ENCODE results near the gene C11orf86. TPM values are rescaled to one million over a fixed set of nuclear protein-coding genes. Genes with fewer than 3 reads are reported as not detected.

C11orf86 gene
- total RNA-seq, 1 experiment from 2014 or later = 0.68 TPM

DNA sequence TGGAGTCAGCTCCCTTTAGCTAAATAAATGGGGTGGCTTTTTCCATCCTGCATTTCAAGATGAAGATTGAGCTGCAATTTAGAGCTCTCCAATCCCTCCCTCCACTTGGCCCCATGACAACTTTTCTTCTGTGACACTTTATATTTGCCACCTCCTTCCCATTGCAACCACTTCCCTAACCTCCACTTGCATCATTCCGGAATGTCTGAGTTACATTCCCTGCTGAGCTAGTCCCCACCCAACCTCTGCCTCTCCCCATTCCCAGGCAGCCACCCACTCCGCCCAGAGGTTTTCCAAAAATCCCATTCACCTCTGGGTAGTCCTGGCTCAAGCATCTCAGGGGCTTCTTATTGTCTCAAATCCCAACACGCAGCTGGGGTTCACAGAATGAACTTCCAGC is 41.6 kb upstream of the C11orf86 start:
- no peak for DNase-seq (ENCODE audit: low spot score)
- Mint-ChIP-seq H3K4me1 (peaks cover 3% of the 10 kb centered on the region; the same call in 1 of the 2 replicates), H3K27ac (no peak overlapping the region), H3K36me3 (no peaks in the 10 kb centered on the region), H3K4me3 (no peak overlapping the region), H3K27me3 (ENCODE audit: low read depth) (no peaks in the 10 kb centered on the region), H3K9me3 (no peaks in the 10 kb centered on the region)
- POLR2A ChIA-PET = no interaction called here
- CTCF ChIA-PET = interaction anchor here (0.6 to 1.6 kb wide), 3 partner anchors 25 to 467 kb away, joined by 3 to 5 read pairs (median 4); partner anchors contain the start of gene PC
- TF ChIP-seq FOXP1 (CRISPR knock-in tag; IDR thresholded peaks at IDR 0.05; ENCODE audit: borderline replicate concordance) (no peak), HMGA2 (CRISPR knock-in tag; IDR thresholded peaks at IDR 0.05) (no peak), SMAD3 (CRISPR knock-in tag; IDR thresholded peaks at IDR 0.05; ENCODE audit: borderline replicate concordance) (no peak), TEAD4 (CRISPR knock-in tag; IDR thresholded peaks at IDR 0.05) (no peak), NR2C2 (CRISPR knock-in tag; IDR thresholded peaks at IDR 0.05) (no peak), OVOL2 (CRISPR knock-in tag; IDR thresholded peaks at IDR 0.05; ENCODE audit: borderline replicate concordance) (no peak), ZBTB21 (CRISPR knock-in tag; IDR thresholded peaks at IDR 0.05; ENCODE audit: borderline replicate concordance) (no peak)
- TF ChIP-seq, protein P1, sequence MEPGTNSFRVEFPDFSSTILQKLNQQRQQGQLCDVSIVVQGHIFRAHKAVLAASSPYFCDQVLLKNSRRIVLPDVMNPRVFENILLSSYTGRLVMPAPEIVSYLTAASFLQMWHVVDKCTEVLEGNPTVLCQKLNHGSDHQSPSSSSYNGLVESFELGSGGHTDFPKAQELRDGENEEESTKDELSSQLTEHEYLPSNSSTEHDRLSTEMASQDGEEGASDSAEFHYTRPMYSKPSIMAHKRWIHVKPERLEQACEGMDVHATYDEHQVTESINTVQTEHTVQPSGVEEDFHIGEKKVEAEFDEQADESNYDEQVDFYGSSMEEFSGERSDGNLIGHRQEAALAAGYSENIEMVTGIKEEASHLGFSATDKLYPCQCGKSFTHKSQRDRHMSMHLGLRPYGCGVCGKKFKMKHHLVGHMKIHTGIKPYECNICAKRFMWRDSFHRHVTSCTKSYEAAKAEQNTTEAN (CRISPR knock-in tag; IDR thresholded peaks at IDR 0.05) = no peak
- TF ChIP-seq, protein P2, sequence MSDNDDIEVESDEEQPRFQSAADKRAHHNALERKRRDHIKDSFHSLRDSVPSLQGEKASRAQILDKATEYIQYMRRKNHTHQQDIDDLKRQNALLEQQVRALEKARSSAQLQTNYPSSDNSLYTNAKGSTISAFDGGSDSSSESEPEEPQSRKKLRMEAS (CRISPR knock-in tag; IDR thresholded peaks at IDR 0.05) = no peak
- TF ChIP-seq, protein P3, sequence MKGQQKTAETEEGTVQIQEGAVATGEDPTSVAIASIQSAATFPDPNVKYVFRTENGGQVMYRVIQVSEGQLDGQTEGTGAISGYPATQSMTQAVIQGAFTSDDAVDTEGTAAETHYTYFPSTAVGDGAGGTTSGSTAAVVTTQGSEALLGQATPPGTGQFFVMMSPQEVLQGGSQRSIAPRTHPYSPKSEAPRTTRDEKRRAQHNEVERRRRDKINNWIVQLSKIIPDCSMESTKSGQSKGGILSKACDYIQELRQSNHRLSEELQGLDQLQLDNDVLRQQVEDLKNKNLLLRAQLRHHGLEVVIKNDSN (CRISPR knock-in tag; IDR thresholded peaks at IDR 0.05) = no peak
- TF ChIP-seq, protein P4, sequence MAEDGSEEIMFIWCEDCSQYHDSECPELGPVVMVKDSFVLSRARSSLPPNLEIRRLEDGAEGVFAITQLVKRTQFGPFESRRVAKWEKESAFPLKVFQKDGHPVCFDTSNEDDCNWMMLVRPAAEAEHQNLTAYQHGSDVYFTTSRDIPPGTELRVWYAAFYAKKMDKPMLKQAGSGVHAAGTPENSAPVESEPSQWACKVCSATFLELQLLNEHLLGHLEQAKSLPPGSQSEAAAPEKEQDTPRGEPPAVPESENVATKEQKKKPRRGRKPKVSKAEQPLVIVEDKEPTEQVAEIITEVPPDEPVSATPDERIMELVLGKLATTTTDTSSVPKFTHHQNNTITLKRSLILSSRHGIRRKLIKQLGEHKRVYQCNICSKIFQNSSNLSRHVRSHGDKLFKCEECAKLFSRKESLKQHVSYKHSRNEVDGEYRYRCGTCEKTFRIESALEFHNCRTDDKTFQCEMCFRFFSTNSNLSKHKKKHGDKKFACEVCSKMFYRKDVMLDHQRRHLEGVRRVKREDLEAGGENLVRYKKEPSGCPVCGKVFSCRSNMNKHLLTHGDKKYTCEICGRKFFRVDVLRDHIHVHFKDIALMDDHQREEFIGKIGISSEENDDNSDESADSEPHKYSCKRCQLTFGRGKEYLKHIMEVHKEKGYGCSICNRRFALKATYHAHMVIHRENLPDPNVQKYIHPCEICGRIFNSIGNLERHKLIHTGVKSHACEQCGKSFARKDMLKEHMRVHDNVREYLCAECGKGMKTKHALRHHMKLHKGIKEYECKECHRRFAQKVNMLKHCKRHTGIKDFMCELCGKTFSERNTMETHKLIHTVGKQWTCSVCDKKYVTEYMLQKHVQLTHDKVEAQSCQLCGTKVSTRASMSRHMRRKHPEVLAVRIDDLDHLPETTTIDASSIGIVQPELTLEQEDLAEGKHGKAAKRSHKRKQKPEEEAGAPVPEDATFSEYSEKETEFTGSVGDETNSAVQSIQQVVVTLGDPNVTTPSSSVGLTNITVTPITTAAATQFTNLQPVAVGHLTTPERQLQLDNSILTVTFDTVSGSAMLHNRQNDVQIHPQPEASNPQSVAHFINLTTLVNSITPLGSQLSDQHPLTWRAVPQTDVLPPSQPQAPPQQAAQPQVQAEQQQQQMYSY (CRISPR knock-in tag; IDR thresholded peaks at IDR 0.05) = no peak
- TF ChIP-seq, protein P5, sequence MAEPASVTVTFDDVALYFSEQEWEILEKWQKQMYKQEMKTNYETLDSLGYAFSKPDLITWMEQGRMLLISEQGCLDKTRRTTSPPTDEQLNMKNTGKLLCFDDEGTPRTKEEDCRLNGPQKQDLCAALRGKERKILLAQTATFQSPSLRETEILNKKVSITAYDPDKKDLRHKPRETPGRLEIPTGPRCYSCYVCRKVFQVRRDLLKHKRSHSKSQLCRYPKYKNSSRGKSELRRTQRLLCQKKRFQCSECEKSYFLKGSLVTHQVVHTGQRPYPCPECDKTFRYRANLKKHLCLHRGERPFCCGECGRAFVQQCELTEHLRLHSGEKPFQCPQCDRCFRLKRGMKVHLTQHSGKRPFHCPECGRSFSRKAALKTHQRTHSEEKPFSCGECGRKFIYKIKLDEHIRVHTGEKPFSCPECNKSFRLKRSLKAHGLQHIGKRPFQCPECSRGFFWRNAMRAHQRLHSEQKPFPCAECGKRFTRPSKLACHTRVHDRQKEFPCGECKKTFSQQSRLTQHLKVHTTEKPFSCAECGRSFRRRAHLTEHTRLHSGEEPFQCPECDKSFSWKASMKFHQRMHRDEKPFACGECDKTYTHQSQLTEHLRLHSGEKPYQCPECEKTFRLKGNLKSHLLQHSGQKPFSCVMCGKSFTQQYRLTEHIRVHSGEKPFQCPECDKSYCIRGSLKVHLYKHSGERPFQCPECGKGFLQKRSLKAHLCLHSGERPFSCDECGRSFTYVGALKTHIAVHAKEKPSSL (CRISPR knock-in tag; conservative IDR thresholded peaks at IDR 0.05) = no peak
- TF ChIP-seq, protein P6, sequence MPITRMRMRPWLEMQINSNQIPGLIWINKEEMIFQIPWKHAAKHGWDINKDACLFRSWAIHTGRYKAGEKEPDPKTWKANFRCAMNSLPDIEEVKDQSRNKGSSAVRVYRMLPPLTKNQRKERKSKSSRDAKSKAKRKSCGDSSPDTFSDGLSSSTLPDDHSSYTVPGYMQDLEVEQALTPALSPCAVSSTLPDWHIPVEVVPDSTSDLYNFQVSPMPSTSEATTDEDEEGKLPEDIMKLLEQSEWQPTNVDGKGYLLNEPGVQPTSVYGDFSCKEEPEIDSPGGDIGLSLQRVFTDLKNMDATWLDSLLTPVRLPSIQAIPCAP (CRISPR knock-in tag; IDR thresholded peaks at IDR 0.05) = no peak
- TF ChIP-seq, protein P7, sequence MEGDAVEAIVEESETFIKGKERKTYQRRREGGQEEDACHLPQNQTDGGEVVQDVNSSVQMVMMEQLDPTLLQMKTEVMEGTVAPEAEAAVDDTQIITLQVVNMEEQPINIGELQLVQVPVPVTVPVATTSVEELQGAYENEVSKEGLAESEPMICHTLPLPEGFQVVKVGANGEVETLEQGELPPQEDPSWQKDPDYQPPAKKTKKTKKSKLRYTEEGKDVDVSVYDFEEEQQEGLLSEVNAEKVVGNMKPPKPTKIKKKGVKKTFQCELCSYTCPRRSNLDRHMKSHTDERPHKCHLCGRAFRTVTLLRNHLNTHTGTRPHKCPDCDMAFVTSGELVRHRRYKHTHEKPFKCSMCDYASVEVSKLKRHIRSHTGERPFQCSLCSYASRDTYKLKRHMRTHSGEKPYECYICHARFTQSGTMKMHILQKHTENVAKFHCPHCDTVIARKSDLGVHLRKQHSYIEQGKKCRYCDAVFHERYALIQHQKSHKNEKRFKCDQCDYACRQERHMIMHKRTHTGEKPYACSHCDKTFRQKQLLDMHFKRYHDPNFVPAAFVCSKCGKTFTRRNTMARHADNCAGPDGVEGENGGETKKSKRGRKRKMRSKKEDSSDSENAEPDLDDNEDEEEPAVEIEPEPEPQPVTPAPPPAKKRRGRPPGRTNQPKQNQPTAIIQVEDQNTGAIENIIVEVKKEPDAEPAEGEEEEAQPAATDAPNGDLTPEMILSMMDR (IDR thresholded peaks at IDR 0.05) = no peak
- no peak for ATAC-seq
